Ovary (tissue), 3 donors: ENCODE results near the gene WFDC1.

ENCODE experiments used
- EP300 ChIP-seq: sonication (generic); formaldehyde crosslinking; IDR thresholded peaks from one replicate; pipeline ENCODE4 v1.6.1; 2017; ENCODE audit warnings: antibody characterized with exemption
- POLR2A ChIP-seq: fragments of 450-650 bp; IDR thresholded peaks from one replicate; pipeline ENCODE4 v1.6.1; 2017; ENCODE audit warnings: antibody characterized with exemption, mild to moderate bottlenecking, moderate library complexity
- TF ChIP-seq, protein P1 (sequence below), 3 donors: fragments of 450-650 bp in 2 of 3; fragments of 200-600 bp in 1 of 3; IDR thresholded peaks; one replicate each; pipeline versions ENCODE4 v1.5.1 to v1.8.0; 2016 to 2022; ENCODE audit warnings: antibody characterized with exemption in 3 of 3, mild to moderate bottlenecking in 1 of 3
- donor health status: DM: no; HTN: no; CAD: no.

DNA sequence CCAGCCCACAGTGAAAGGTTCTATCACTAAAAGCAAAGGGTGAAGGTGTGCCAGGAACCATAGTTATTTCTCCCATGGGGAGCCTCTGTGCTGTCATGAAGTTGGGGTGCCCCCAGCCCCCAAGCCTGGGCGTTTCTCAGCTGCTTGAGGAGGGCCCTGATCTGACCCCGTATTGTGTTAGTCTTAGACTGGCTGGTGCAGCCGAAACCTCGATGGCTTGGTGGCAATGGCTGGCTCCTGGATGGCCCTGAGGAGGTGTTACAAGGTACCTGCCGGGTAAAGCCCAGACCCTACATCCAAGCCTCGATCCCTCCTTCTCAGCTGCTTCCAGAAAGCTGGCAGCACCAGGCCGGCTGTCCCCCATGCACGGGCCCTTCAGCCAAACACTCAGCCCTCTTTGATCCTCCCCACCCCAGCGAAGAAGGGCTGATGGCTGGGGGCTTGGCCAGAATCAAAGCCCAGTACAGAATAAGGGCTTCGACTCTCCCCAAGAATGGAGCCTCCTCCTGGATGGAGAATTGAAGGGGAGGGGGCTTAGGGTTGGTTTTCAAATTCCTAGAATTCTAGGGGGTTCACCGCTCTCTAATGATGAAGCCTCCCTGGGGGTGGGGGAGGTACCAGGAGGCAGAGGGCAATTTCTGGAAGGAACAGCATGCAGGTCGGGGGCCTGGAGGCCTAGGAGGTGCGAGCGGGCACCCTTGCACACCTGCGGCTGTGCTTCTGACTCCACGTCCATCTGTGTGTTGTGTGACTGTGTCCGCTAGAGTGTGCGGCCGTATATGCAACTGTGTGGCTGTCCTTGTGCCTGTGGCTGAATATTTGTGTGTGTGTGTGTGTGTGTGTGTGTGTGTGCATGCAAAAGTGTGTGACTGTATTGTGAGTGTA, 23.7 kb downstream of the WFDC1 start:
- TF ChIP-seq, protein P1, sequence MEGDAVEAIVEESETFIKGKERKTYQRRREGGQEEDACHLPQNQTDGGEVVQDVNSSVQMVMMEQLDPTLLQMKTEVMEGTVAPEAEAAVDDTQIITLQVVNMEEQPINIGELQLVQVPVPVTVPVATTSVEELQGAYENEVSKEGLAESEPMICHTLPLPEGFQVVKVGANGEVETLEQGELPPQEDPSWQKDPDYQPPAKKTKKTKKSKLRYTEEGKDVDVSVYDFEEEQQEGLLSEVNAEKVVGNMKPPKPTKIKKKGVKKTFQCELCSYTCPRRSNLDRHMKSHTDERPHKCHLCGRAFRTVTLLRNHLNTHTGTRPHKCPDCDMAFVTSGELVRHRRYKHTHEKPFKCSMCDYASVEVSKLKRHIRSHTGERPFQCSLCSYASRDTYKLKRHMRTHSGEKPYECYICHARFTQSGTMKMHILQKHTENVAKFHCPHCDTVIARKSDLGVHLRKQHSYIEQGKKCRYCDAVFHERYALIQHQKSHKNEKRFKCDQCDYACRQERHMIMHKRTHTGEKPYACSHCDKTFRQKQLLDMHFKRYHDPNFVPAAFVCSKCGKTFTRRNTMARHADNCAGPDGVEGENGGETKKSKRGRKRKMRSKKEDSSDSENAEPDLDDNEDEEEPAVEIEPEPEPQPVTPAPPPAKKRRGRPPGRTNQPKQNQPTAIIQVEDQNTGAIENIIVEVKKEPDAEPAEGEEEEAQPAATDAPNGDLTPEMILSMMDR (IDR thresholded peaks at IDR 0.05), result no peak
- TF ChIP-seq POLR2A (no peak), EP300 (no peak)
